Colonic mucosa (tissue), 2 donors: ENCODE results near the gene SLC7A14. TPM values are rescaled to one million over a fixed set of nuclear protein-coding genes. Genes with fewer than 3 reads are reported as not detected.

Experiments used
- microRNA-seq: library from miRNA; unstranded; fragments of <30 nt; microRNA quantifications from one replicate; pipeline ENCODE4, GENCODE V29; 2019
- total RNA-seq, 2 donors: library from RNA; stranded (reverse); fragmentation: NEBNext Ultra II Directional in 1 of 2; extraction: Animal tissue kit (Norgen Biotek cat#: 25700) in 1 of 2; gene quantifications; one replicate each; pipeline ENCODE4 v1.2.1, GENCODE V29; 2021
- donor health status: DM: no; HTN: no; CAD: no.
- donor health status: DM: no; HTN: no; CAD: no.

The SLC7A14 gene
- total RNA-seq, 2 donors from 2014 or later: 0.05 to 0.56 TPM

Small RNA genes within 50 kb of the gene (microRNA-seq; reads per million reads assigned to microRNA genes)
- gene MIR6828: not detected

Other genes starting within 250 kb of the SLC7A14 start
- 10 to 100 TPM; 16.9 to 41.3 TPM for gene SKIL, start 228.4 kb downstream of the SLC7A14 start, total RNA-seq
- gene CLDN11, start 167.2 kb downstream of the SLC7A14 start, total RNA-seq: 1 to 10 TPM; 1.3 to 7.2 TPM